K562 treated with DMSO at 1 percent for 4 hours (cell line): Measurements from ENCODE around the gene OR5B17. TPM values are rescaled to one million over a fixed set of nuclear protein-coding genes. Genes with fewer than 3 reads are reported as not detected.

Source experiments
- total RNA-seq: library from RNA; unstranded; fragments of 300-600 nt; gene quantifications from 2 replicates; pipeline ENCODE4 v1.2.3, GENCODE V29; 2022; ENCODE audit not compliant: insufficient read depth

Gene OR5B17
- total RNA-seq: not detected in 2 replicates

GRCh38 chr11:58358969-58359368, at the start of gene OR5B17:
OR5B17 (minus strand) TSS chr11:58359069; CDS start chr11:58359069, 0 bp downstream.

GRCh38 chr11:58406774-58407173, 47.9 kb upstream of the OR5B17 start, which contains the start of gene OR5B3:
OR5B3 (minus strand) TSS chr11:58406874; CDS start chr11:58403409, 3,465 bp downstream.

Other genes with a start within 250 kb of the OR5B17 start
- gene OR9I1, start 233.5 kb downstream of the OR5B17 start, total RNA-seq: not detected in 2 replicates
- not detected in 2 replicates for gene OR9Q2, start 170.0 kb downstream of the OR5B17 start, total RNA-seq
- gene OR1S2, start 154.9 kb downstream of the OR5B17 start, total RNA-seq: not detected in 2 replicates
- gene OR1S1, start 146.3 kb downstream of the OR5B17 start, total RNA-seq: not detected in 2 replicates
- gene OR10Q1, start 130.2 kb downstream of the OR5B17 start, total RNA-seq: not detected in 2 replicates
- not detected in 2 replicates for gene OR10W1, start 90.8 kb downstream of the OR5B17 start, total RNA-seq
- gene OR5B3, start 47.8 kb upstream of the OR5B17 start, total RNA-seq: not detected in 2 replicates
- not detected in 2 replicates for gene OR5B2, start 69.1 kb upstream of the OR5B17 start, total RNA-seq
- not detected in 2 replicates for gene OR5B12, start 83.2 kb upstream of the OR5B17 start, total RNA-seq
- not detected in 2 replicates for gene OR5B21, start 149.0 kb upstream of the OR5B17 start, total RNA-seq
- gene LPXN, start 216.8 kb upstream of the OR5B17 start, total RNA-seq: 2.3 and 3.9 TPM in 2 replicates
- gene ZFP91, start 220.0 kb upstream of the OR5B17 start, total RNA-seq: 21.1 and 25.1 TPM in 2 replicates